ENCODE measurements around the gene SPPL2A. TPM values are rescaled to one million over a fixed set of nuclear protein-coding genes. Genes with fewer than 3 reads are reported as not detected.
A peak's percentile ranks its signal among the peaks of the same experiment; 100 is the strongest.

SPPL2A gene
- total and polyA plus RNA-seq, 10 of the 15 experiments (the other 5 are each of a cell fraction or from before 2014, with no cell fraction given), result 11.3 to 83.8 (median 44.0) TPM

GRCh38 chr15:50765195-50765967, at the start of gene SPPL2A (continued):
- TF ChIP-seq ETV6 (conservative IDR thresholded peaks at IDR 0.05 in 1 of 2, IDR thresholded peaks at IDR 0.05 in 1 of 2; ENCODE audit: borderline replicate concordance in 1 of 2, low read depth in 1 of 2) (peak; percentile 32 to 56; a peak in 1 of 4 replicates), SMARCA5 (IDR thresholded peaks at IDR 0.05) (0 out of 2 replicates have a peak, but pooled peaks have one; percentile 57), CTCF (IDR thresholded peaks at IDR 0.05 in 2 of 3, conservative IDR thresholded peaks at IDR 0.05 in 1 of 3; ENCODE audit: control insufficient read depth in 2 of 3, extremely low read depth in 1 of 3, insufficient read depth in 1 of 3, low read depth in 3 of 3, low read length in 3 of 3) (no peak), TAF1 (IDR thresholded peaks at IDR 0.05; ENCODE audit: borderline replicate concordance, low read depth, low read length) (peak; percentile 59; the same call in 1 of the 2 replicates), NR2F1 (conservative IDR thresholded peaks at IDR 0.05) (peak; percentile 57; the same call in 1 of the 2 replicates), SMC3 (IDR thresholded peaks at IDR 0.05; ENCODE audit: borderline replicate concordance, low read length) (no peak), SPI1 (IDR thresholded peaks at IDR 0.05; ENCODE audit: borderline replicate concordance, insufficient read depth, low read depth, low read length) (peak; percentile 64), ZNF592 (IDR thresholded peaks at IDR 0.05) (peak; percentile 68; the same call in 1 of the 2 replicates), GABPA (IDR thresholded peaks at IDR 0.05; ENCODE audit: low read depth) (peak; percentile 81), MEF2B (IDR thresholded peaks at IDR 0.05; ENCODE audit: partially characterized antibody, poor library complexity, severe bottlenecking) (no peak), RELB (IDR thresholded peaks at IDR 0.05; ENCODE audit: low read depth) (peak; percentile 95), NR2C1 (IDR thresholded peaks at IDR 0.05) (peak; percentile 36), HCFC1 (IDR thresholded peaks at IDR 0.05; ENCODE audit: low read length) (no peak), ZBTB4 (CRISPR knock-in tag; IDR thresholded peaks at IDR 0.05) (no peak), TARDBP (IDR thresholded peaks at IDR 0.05; ENCODE audit: borderline replicate concordance) (no peak), BACH1 (IDR thresholded peaks at IDR 0.05; ENCODE audit: borderline replicate concordance) (peak; percentile 93), YY1 (IDR thresholded peaks at IDR 0.05; ENCODE audit: low read depth, low read length) (peak; percentile 75; the same call in 1 of the 2 replicates), RAD21 (IDR thresholded peaks at IDR 0.05; ENCODE audit: insufficient read depth, low read depth, low read length) (no peak)

Data from GM12878 (cell line).